Suprapubic skin (tissue), 4 donors: ENCODE data around the gene LIN28A. TPM values are rescaled to one million over a fixed set of nuclear protein-coding genes. Genes with fewer than 3 reads are reported as not detected.

Source experiments
- DNase-seq, 2 donors: peaks; one replicate each; pipeline ENCODE4 v3.0.0-alpha.2; 2019; ENCODE audit warnings: low spot score in 2 of 2
- H3K27ac ChIP-seq: fragments of 200-600 bp; sonication (generic); one replicate; pipeline ENCODE4 v1.5.1; 2019
- H3K27me3 ChIP-seq: fragments of 200-600 bp; sonication (generic); one replicate; pipeline ENCODE4 v1.5.1; 2019
- H3K36me3 ChIP-seq: fragments of 200-600 bp; sonication (generic); one replicate; pipeline ENCODE4 v1.5.1; 2019
- H3K4me1 ChIP-seq: fragments of 200-600 bp; sonication (generic); one replicate; pipeline ENCODE4 v1.5.1; 2019
- H3K4me3 ChIP-seq: fragments of 200-600 bp; sonication (generic); one replicate; pipeline ENCODE4 v1.5.1; 2019; ENCODE audit warnings: mild to moderate bottlenecking
- H3K9me3 ChIP-seq: fragments of 200-600 bp; sonication (generic); one replicate; pipeline ENCODE4 v1.5.1; 2019
- CTCF ChIP-seq, 2 donors: fragments of 200-600 bp in 1 of 2; fragments of 450-650 bp in 1 of 2; sonication (generic) in 1 of 2; IDR thresholded peaks; one replicate each; pipeline ENCODE4 v1.5.1; 2016 to 2019; ENCODE audit warnings: antibody characterized with exemption in 2 of 2, mild to moderate bottlenecking in 1 of 2, moderate library complexity in 1 of 2
- EP300 ChIP-seq: sonication (generic); formaldehyde crosslinking; IDR thresholded peaks from one replicate; pipeline ENCODE4 v1.6.1; 2017; ENCODE audit warnings: antibody characterized with exemption
- POLR2A ChIP-seq, 2 donors: fragments of 450-650 bp; IDR thresholded peaks; one replicate each; pipeline ENCODE4 v1.6.1; 2017; ENCODE audit warnings: antibody characterized with exemption in 2 of 2, mild to moderate bottlenecking in 2 of 2, moderate library complexity in 2 of 2
- POLR2AphosphoS5 ChIP-seq, 3 donors: sonication (generic); formaldehyde crosslinking; IDR thresholded peaks; one replicate each; pipeline ENCODE4 v1.6.1; 2017; ENCODE audit warnings: antibody characterized with exemption in 3 of 3
- WGBS: methylation state at CpG from one replicate; pipeline ENCODE4 v1.1.5; 2018; 5-methylcytosine and 5-hydroxymethylcytosine counted together
- total RNA-seq, 4 donors: library from RNA; depleted of rRNA; stranded (reverse); fragments of >200 nt; gene quantifications; one replicate each; pipeline ENCODE4 v1.1.0, GENCODE V29; 2016

LIN28A gene
- total RNA-seq, 4 donors from 2014 or later, result not detected

- TF ChIP-seq POLR2AphosphoS5 (IDR thresholded peaks at IDR 0.05) (peak in 1 of 3 donors; percentile 54), POLR2A (IDR thresholded peaks at IDR 0.05) (peak in 1 of 2 donors; percentile 54), EP300 (no peak)
- WGBS, result 0% methylated on average over 23 of the region's 69 CpGs
- H3K36me3 ChIP-seq, result peaks cover 32% of the 10 kb centered on the region
These were observed 61.8 kb downstream of the LIN28A start, which contains the start of gene HMGN2 for GRCh38 chr1:26472320-26472900. TSS of gene HMGN2 (plus strand) at chr1:26472440. CDS start at chr1:26472613, 173 bp downstream.

GRCh38 chr1:26472901-26473845 is 62.6 kb downstream of the LIN28A start:
- Histone ChIP-seq H3K36me3 (peaks cover 36% of the 10 kb centered on the region), H3K4me1 (peaks cover 55% of the 10 kb centered on the region), H3K27ac (peak overlapping the region; percentile 99), H3K27me3 (no peaks in the 10 kb centered on the region), H3K9me3 (no peaks in the 10 kb centered on the region), H3K4me3 (peak overlapping the region; percentile 70)
- WGBS, result 6% methylated on average over 39 of the region's 71 CpGs
- peak in 1 of 2 donors; percentile 59 for TF ChIP-seq POLR2A (IDR thresholded peaks at IDR 0.05)
- TF ChIP-seq EP300, result no peak
- no peak for TF ChIP-seq CTCF (IDR thresholded peaks at IDR 0.05)
- TF ChIP-seq POLR2AphosphoS5 (IDR thresholded peaks at IDR 0.05), result peak in 1 of 3 donors; percentile 78
- peak; percentile 98 for DNase-seq

More at GRCh38 chr1:26472320-26472900, 61.8 kb downstream of the LIN28A start, which contains the start of gene HMGN2:
- peak within 1 kb of the TSS; percentile 70 for H3K4me3 ChIP-seq
- H3K27ac ChIP-seq, result peak within 1 kb of the TSS; percentile 99
- DNase-seq, result peak; percentile 94 to 96
- no peaks in the 10 kb centered on the region for H3K9me3 ChIP-seq
- H3K27me3 ChIP-seq, result no peaks in the 10 kb centered on the region
- peaks cover 56% of the 10 kb centered on the region for H3K4me1 ChIP-seq

GRCh38 chr1:26474818-26475217 is 64.2 kb downstream of the LIN28A start:
- no peaks in the 10 kb centered on the region for H3K9me3 ChIP-seq
- peaks cover 43% of the 10 kb centered on the region for H3K36me3 ChIP-seq

DNA sequence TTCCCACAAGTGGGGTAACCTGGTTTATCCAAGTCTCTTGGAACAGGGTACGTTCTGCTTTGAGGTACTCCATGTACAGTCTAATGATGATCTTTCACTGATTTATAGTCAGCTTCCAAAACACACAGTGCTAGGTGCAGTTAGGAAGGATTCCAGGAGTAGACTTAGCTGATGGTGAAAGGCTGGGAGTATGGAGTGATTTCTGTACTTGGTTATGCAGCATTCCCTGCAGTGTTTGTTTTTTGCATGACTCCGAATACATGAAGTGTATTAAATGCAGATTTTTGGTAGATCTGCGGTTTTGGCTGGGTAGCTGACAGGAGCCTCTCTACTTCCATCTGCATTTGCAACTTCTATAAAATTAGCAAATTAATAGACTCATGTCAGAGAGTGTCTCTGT is 65.4 kb downstream of the LIN28A start:
- H3K27ac ChIP-seq, result no peak overlapping the region
- H3K4me1 ChIP-seq, result peaks cover 26% of the 10 kb centered on the region
- H3K36me3 ChIP-seq, result peaks cover 45% of the 10 kb centered on the region
- no peak for TF ChIP-seq EP300
- 88% methylated on average over 3 of the region's 3 CpGs for WGBS
- H3K4me3 ChIP-seq, result no peak overlapping the region
- no peaks in the 10 kb centered on the region for H3K9me3 ChIP-seq
- DNase-seq, result no peak
- H3K27me3 ChIP-seq, result no peaks in the 10 kb centered on the region

More at GRCh38 chr1:26474818-26475217, 64.2 kb downstream of the LIN28A start:
- Histone ChIP-seq H3K27me3 (no peaks in the 10 kb centered on the region), H3K4me3 (no peak overlapping the region), H3K4me1 (peaks cover 38% of the 10 kb centered on the region), H3K27ac (no peak overlapping the region)
- TF ChIP-seq CTCF (IDR thresholded peaks at IDR 0.05), result no peak
- no peak for TF ChIP-seq POLR2AphosphoS5 (IDR thresholded peaks at IDR 0.05)
- no peak for TF ChIP-seq POLR2A (IDR thresholded peaks at IDR 0.05)
- TF ChIP-seq EP300, result no peak
- no peak for DNase-seq
- WGBS, result 97% methylated on average over 1 of the region's 1 CpG

DNA sequence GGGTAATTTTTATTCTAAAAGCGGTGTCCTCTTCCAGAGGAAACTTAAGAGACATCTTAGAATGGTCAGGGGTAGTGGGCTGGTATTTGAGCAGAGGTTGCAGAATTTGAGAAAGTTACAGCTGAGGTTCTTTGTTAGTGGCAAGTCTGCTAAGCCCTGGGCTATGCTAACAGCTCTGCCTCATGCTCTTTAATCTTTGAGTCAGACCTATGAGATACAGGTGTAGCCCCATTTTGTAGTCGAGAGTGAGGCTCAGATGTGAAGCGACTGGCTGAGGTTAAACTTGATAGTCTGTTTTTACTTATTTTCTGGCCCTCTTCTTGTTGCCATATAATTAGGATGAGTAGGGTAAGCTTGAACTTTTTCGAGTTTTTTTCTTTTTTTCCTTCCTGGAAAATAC is 66.3 kb downstream of the LIN28A start:
- no peak for TF ChIP-seq EP300
- TF ChIP-seq POLR2AphosphoS5 (IDR thresholded peaks at IDR 0.05), result no peak
- TF ChIP-seq POLR2A (IDR thresholded peaks at IDR 0.05), result no peak
- TF ChIP-seq CTCF (IDR thresholded peaks at IDR 0.05), result no peak
- peaks cover 18% of the 10 kb centered on the region for H3K4me1 ChIP-seq
- H3K4me3 ChIP-seq, result no peak overlapping the region
- 77% methylated on average over 4 of the region's 4 CpGs for WGBS
- DNase-seq, result peak in 1 of 2 donors; percentile 3
- no peaks in the 10 kb centered on the region for H3K27me3 ChIP-seq
- H3K36me3 ChIP-seq, result peaks cover 45% of the 10 kb centered on the region
- no peaks in the 10 kb centered on the region for H3K9me3 ChIP-seq
- H3K27ac ChIP-seq, result no peak overlapping the region
